Measurements from ENCODE around the gene IMMP2L.

- TF ChIP-seq CTCF (IDR thresholded peaks at IDR 0.05) (no peak), POLR2A (IDR thresholded peaks at IDR 0.05) (no peak)
Measured at GRCh38 chr7:110772615-110773014, 789.7 kb downstream of the IMMP2L start.

Data from thyroid gland (tissue), 4 donors.